H9 (cell line): ENCODE measurements around the gene DMXL2. TPM values are rescaled to one million over a fixed set of nuclear protein-coding genes. Genes with fewer than 3 reads are reported as not detected.

ENCODE experiments used
- DNase-seq: peaks from one replicate; pipeline ENCODE4 v3.0.0-alpha.2; 2017
- H2AFZ ChIP-seq: one replicate; pipeline ENCODE4 v1.6.1; 2013; ENCODE audit warnings: mild to moderate bottlenecking, low read length, control low read depth, moderate library complexity
- H2AK5ac ChIP-seq: 2 replicates; pipeline ENCODE4 v1.6.1; 2013; ENCODE audit warnings: low read length, control low read depth, mixed read lengths; ENCODE audit not compliant: insufficient read length
- H2BK120ac ChIP-seq: one replicate; pipeline ENCODE4 v1.6.1; 2013; ENCODE audit warnings: low read depth, mild to moderate bottlenecking, low read length, control low read depth, inconsistent platforms; ENCODE audit not compliant: poor library complexity, severe bottlenecking
- H2BK12ac ChIP-seq: 2 replicates; pipeline ENCODE4 v1.6.1; 2013; ENCODE audit warnings: low read length, control low read depth, mixed read lengths, low read depth; ENCODE audit not compliant: insufficient read length
- H2BK15ac ChIP-seq: 2 replicates; pipeline ENCODE4 v1.6.1; 2013; ENCODE audit warnings: low read depth, low read length, control low read depth
- H2BK20ac ChIP-seq: one replicate; pipeline ENCODE4 v1.6.1; 2013; ENCODE audit warnings: low read depth, mild to moderate bottlenecking, low read length, control low read depth, inconsistent platforms; ENCODE audit not compliant: poor library complexity, severe bottlenecking
- H2BK5ac ChIP-seq: 2 replicates; pipeline ENCODE4 v1.6.1; 2013; ENCODE audit warnings: low read length, control low read depth, mixed read lengths; ENCODE audit not compliant: insufficient read length
- H3K14ac ChIP-seq: 2 replicates; pipeline ENCODE4 v1.6.1; 2013; ENCODE audit warnings: low read length, control low read depth; ENCODE audit not compliant: insufficient read depth
- H3K18ac ChIP-seq: 2 replicates; pipeline ENCODE4 v1.6.1; 2013; ENCODE audit warnings: low read depth, mild to moderate bottlenecking, mixed read lengths, low read length, control low read depth; ENCODE audit not compliant: insufficient read length
- H3K23ac ChIP-seq: 2 replicates; pipeline ENCODE4 v1.6.1; 2013; ENCODE audit warnings: low read length, control low read depth, mixed read lengths, low read depth; ENCODE audit not compliant: insufficient read length
- H3K23me2 ChIP-seq: 2 replicates; pipeline ENCODE4 v1.6.1; 2013; ENCODE audit warnings: low read depth, mild to moderate bottlenecking, mixed read lengths, low read length, control low read depth; ENCODE audit not compliant: insufficient read length, poor library complexity, severe bottlenecking
- H3K27ac ChIP-seq: 2 replicates; pipeline ENCODE4 v1.5.1; 2013; ENCODE audit warnings: low read length, control low read depth, mixed read lengths, low read depth; ENCODE audit not compliant: insufficient read length
- H3K27me3 ChIP-seq: 2 replicates; pipeline ENCODE4 v1.6.1; 2013; ENCODE audit warnings: low read length, control low read depth, inconsistent platforms; ENCODE audit not compliant: insufficient read depth
- H3K4ac ChIP-seq: 2 replicates; pipeline ENCODE4 v1.6.1; 2013; ENCODE audit warnings: low read depth, mild to moderate bottlenecking, control low read depth, inconsistent platforms, low read length, moderate library complexity
- H3K4me1 ChIP-seq: 2 replicates; pipeline ENCODE4 v1.6.1; 2013; ENCODE audit warnings: low read length, control low read depth, inconsistent platforms; ENCODE audit not compliant: insufficient read depth
- H3K4me2 ChIP-seq: 2 replicates; pipeline ENCODE4 v1.6.1; 2013; ENCODE audit warnings: low read length, control low read depth, mixed read lengths; ENCODE audit not compliant: insufficient read length, insufficient read depth
- H3K56ac ChIP-seq: 2 replicates; pipeline ENCODE4 v1.6.1; 2013; ENCODE audit warnings: low read depth, mild to moderate bottlenecking, mixed read lengths, low read length, control low read depth; ENCODE audit not compliant: insufficient read length
- H3K79me1 ChIP-seq: 2 replicates; pipeline ENCODE4 v1.6.1; 2013; ENCODE audit warnings: low read depth, mild to moderate bottlenecking, moderate library complexity, low read length, control low read depth, inconsistent platforms; ENCODE audit not compliant: insufficient read depth, poor library complexity, severe bottlenecking
- H3K79me2 ChIP-seq: 2 replicates; pipeline ENCODE4 v1.6.1; 2013; ENCODE audit warnings: low read length, control low read depth, inconsistent platforms; ENCODE audit not compliant: insufficient read depth
- H3K9ac ChIP-seq: 2 replicates; pipeline ENCODE4 v1.6.1; 2013; ENCODE audit warnings: low read length, control low read depth, mixed read lengths; ENCODE audit not compliant: insufficient read length; ENCODE audit errors: extremely low read depth
- H3K9me3 ChIP-seq: one replicate; pipeline ENCODE4 v1.6.1; 2013; ENCODE audit warnings: low read depth, low read length, inconsistent platforms; ENCODE audit not compliant: control insufficient read depth
- H3T11ph ChIP-seq: one replicate; pipeline ENCODE4 v1.6.1; 2013; ENCODE audit warnings: mild to moderate bottlenecking, low read length, control low read depth, inconsistent platforms
- H4K20me1 ChIP-seq: one replicate; pipeline ENCODE4 v1.6.1; 2013; ENCODE audit not compliant: control insufficient read depth, insufficient read length, insufficient read depth
- H4K5ac ChIP-seq: 2 replicates; pipeline ENCODE4 v1.6.1; 2013; ENCODE audit warnings: low read depth, mild to moderate bottlenecking, mixed read lengths, low read length, control low read depth; ENCODE audit not compliant: insufficient read length
- H4K8ac ChIP-seq: replicated peaks from 2 replicates; pipeline ENCODE4 v1.6.1; 2013; ENCODE audit warnings: low read length, control low read depth, mixed read lengths, low read depth; ENCODE audit not compliant: insufficient read length
- H4K91ac ChIP-seq: 2 replicates; pipeline ENCODE4 v1.6.1; 2013; ENCODE audit warnings: low read depth, mild to moderate bottlenecking, moderate library complexity, mixed read lengths, low read length, control low read depth; ENCODE audit not compliant: insufficient read length
- H3K27ac Mint-ChIP-seq, 3 experiments: 2 replicates in 2 of 3; 3 replicates in 1 of 3; pipeline ENCODE4 v1.8.0; 2020 to 2021; ENCODE audit warnings: mixed read lengths in 3 of 3, mild to moderate bottlenecking in 1 of 3, moderate library complexity in 1 of 3
- H3K27me3 Mint-ChIP-seq: 2 replicates; pipeline ENCODE4 v1.8.0; 2021; ENCODE audit warnings: low read depth, mild to moderate bottlenecking, moderate library complexity, mixed read lengths
- H3K36me3 Mint-ChIP-seq, 3 experiments: 2 replicates in 2 of 3; 3 replicates in 1 of 3; pipeline ENCODE4 v1.8.0; 2020 to 2021; ENCODE audit warnings: low read depth in 3 of 3, mixed read lengths in 3 of 3; ENCODE audit not compliant: insufficient read depth in 1 of 3
- H3K4me1 Mint-ChIP-seq, 2 experiments: 2 replicates each; pipeline ENCODE4 v1.8.0; 2020; ENCODE audit warnings: mixed read lengths in 2 of 2
- H3K4me3 Mint-ChIP-seq, 2 experiments: 2 replicates in 1 of 2; 3 replicates in 1 of 2; pipeline ENCODE4 v1.8.0; 2020 to 2021; ENCODE audit warnings: mild to moderate bottlenecking in 2 of 2, mixed read lengths in 2 of 2, moderate library complexity in 1 of 2
- H3K9me3 Mint-ChIP-seq, 2 experiments: 2 replicates in 1 of 2; 3 replicates in 1 of 2; pipeline ENCODE4 v1.8.0; 2020; ENCODE audit warnings: mild to moderate bottlenecking in 2 of 2, mixed read lengths in 2 of 2, moderate library complexity in 1 of 2
- CTCF ChIP-seq: fragments of 200-600 bp; sonication (generic); conservative IDR thresholded peaks from 3 replicates; pipeline ENCODE4 v1.8.0; 2021; ENCODE audit warnings: antibody characterized with exemption, mild to moderate bottlenecking
- WGBS: extraction: QIAGEN DNeasy Blood & Tissue Kit; methylation state at CpG from one replicate; pipeline ENCODE4 v1.1.7; 2013; ENCODE audit warnings: missing lambda C conversion rate, low lambda C conversion rate, mixed read lengths; ENCODE audit not compliant: insufficient read length; ENCODE audit errors: extremely low coverage; 5-methylcytosine and 5-hydroxymethylcytosine counted together
- total RNA-seq: library from RNA; stranded (reverse); gene quantifications from 2 replicates; pipeline ENCODE4 v1.2.1, GENCODE V29; 2021

The DMXL2 gene
- total RNA-seq, 1 experiment from 2014 or later: 13.9 TPM

DNA sequence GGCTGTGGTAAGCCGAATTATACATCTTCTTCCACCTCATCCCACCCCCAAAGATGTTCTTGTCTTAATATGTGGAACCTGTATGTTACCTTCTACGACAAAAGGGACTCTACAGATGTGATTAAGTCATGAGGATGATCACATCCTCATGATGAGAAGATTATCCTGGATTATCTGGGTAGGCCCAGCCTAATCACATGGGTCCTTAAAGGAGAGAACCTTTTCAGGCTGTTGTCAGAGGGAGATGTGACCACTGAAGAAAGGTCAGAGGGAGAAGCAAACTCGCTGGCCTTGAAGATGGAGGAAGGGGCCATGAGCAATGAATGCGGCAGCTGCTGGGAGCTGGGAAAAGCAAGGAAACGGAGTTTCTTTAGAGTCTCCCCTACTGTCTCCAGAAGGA, 45.9 kb upstream of the DMXL2 start:
- no CpG with 5 or more reads among the region's 5 CpGs for WGBS
- H2AFZ ChIP-seq: no peak overlapping the region

More for the DNA sequence above, 45.9 kb upstream of the DMXL2 start:
- no peak overlapping the region for H3K23ac ChIP-seq
- no peak overlapping the region for H3K4me2 ChIP-seq
- no peaks in the 10 kb centered on the region for H3K23me2 ChIP-seq
- H3K4ac ChIP-seq: no peak overlapping the region
- no peak for DNase-seq
- no peak overlapping the region for H3K9ac ChIP-seq
- H2BK120ac ChIP-seq: no peak overlapping the region
- no peaks in the 10 kb centered on the region for H3K27me3 ChIP-seq
- no peaks in the 10 kb centered on the region for H3K79me1 ChIP-seq
- no peak overlapping the region for H3K18ac ChIP-seq
- no peaks in the 10 kb centered on the region for H3K36me3 Mint-ChIP-seq
- H3K4me1 Mint-ChIP-seq: peaks cover 10% of the 10 kb centered on the region in 2 experiments
- no peak overlapping the region for H2BK15ac ChIP-seq
- no peak overlapping the region for H2BK20ac ChIP-seq
- H4K20me1 ChIP-seq: no peaks in the 10 kb centered on the region
- H3K9me3 ChIP-seq: no peaks in the 10 kb centered on the region
- no peak overlapping the region for H2BK5ac ChIP-seq
- no peak overlapping the region for H3K56ac ChIP-seq
- no peaks in the 10 kb centered on the region for H3K9me3 Mint-ChIP-seq
- H4K8ac ChIP-seq: no peak overlapping the region
- H3K27ac ChIP-seq: no peak overlapping the region
- no peak overlapping the region for H4K5ac ChIP-seq
- H3K27ac Mint-ChIP-seq: no peak overlapping the region
- H2BK12ac ChIP-seq: no peak overlapping the region
- no peaks in the 10 kb centered on the region for H3K79me2 ChIP-seq
- H4K91ac ChIP-seq: no peak overlapping the region
- no peak overlapping the region for H3K4me3 Mint-ChIP-seq
- no peak overlapping the region for H3T11ph ChIP-seq
- no peak for TF ChIP-seq CTCF
- H2AK5ac ChIP-seq: no peak overlapping the region
- H3K14ac ChIP-seq: no peak overlapping the region
- peaks cover 2% of the 10 kb centered on the region; the same call in 1 of the 2 replicates for H3K27me3 Mint-ChIP-seq
- H3K4me1 ChIP-seq: no peaks in the 10 kb centered on the region; the same call in 1 of the 2 replicates
